Upper lobe of right lung (tissue), 1 donor: ENCODE results near the gene TFF1. TPM values are rescaled to one million over a fixed set of nuclear protein-coding genes. Genes with fewer than 3 reads are reported as not detected.
A peak's percentile ranks its signal among the peaks of the same experiment; 100 is the strongest.

Experiments used
- ATAC-seq: fragments of 200-7000 bp; cut with Tn5 transposase; one replicate; pipeline ENCODE4 v1.9.1; 2020; ENCODE audit warnings: mild to moderate bottlenecking, moderate library complexity
- DNase-seq: peaks from one replicate; pipeline ENCODE4 v3.0.0-alpha.2; 2020
- H3K27ac ChIP-seq: fragments of 200-600 bp; one replicate; pipeline ENCODE4 v1.8.0; 2022
- H3K27me3 ChIP-seq: fragments of 200-600 bp; one replicate; pipeline ENCODE4 v1.8.0; 2022; ENCODE audit warnings: mild to moderate bottlenecking
- H3K36me3 ChIP-seq: fragments of 200-600 bp; one replicate; pipeline ENCODE4 v1.8.0; 2022
- H3K4me1 ChIP-seq: fragments of 200-600 bp; one replicate; pipeline ENCODE4 v1.8.0; 2022
- H3K4me3 ChIP-seq: fragments of 200-600 bp; one replicate; pipeline ENCODE4 v1.8.0; 2022; ENCODE audit warnings: mild to moderate bottlenecking
- H3K9me3 ChIP-seq: fragments of 200-600 bp; one replicate; pipeline ENCODE4 v1.8.0; 2022
- CTCF ChIP-seq: fragments of 200-600 bp; IDR thresholded peaks from one replicate; pipeline ENCODE4 v1.8.0; 2022; ENCODE audit warnings: antibody characterized with exemption
- intact Hi-C: fragments of 100-400 bp; cut with DNase I; formaldehyde crosslinking; loops from one replicate; pipeline ENCODE4 v1.11.0; 2022
- total RNA-seq: library from RNA; stranded (reverse); fragmentation: NEBNext Ultra II Directional; extraction: Animal tissue kit (Norgen Biotek cat#: 25700); gene quantifications from one replicate; pipeline ENCODE4 v1.2.1, GENCODE V29; 2021
- donor health status: DM: no; HTN: yes; CAD: no; lungs with severe emphysema.

The TFF1 gene
- total RNA-seq, 1 donor from 2014 or later, result not detected

- intact Hi-C loops, result no loop called here
- no peaks in the 10 kb centered on the region for H3K4me1 ChIP-seq
- TF ChIP-seq CTCF, result no peak
- H3K36me3 ChIP-seq, result no peaks in the 10 kb centered on the region
- peaks cover 9% of the 10 kb centered on the region for H3K27me3 ChIP-seq
- H3K27ac ChIP-seq, result no peak overlapping the region
- DNase-seq (no peak), ATAC-seq (no peak)
- no peak overlapping the region for H3K4me3 ChIP-seq
- no peaks in the 10 kb centered on the region for H3K9me3 ChIP-seq
Observed at GRCh38 chr21:42361286-42361685, 5.0 kb downstream of the TFF1 start.

GRCh38 chr21:42360317-42360716 lies 6.0 kb downstream of the TFF1 start:
- ATAC-seq, result no peak
- H3K4me1 ChIP-seq, result no peaks in the 10 kb centered on the region
- peak; percentile 8 for TF ChIP-seq CTCF
- H3K27ac ChIP-seq, result no peak overlapping the region
- no peak for DNase-seq
- H3K9me3 ChIP-seq, result no peaks in the 10 kb centered on the region
- intact Hi-C loops, result no loop called here
- no peak overlapping the region for H3K4me3 ChIP-seq
- H3K27me3 ChIP-seq, result peaks cover 9% of the 10 kb centered on the region
- no peaks in the 10 kb centered on the region for H3K36me3 ChIP-seq

GRCh38 chr21:42358937-42359336 lies 7.4 kb downstream of the TFF1 start:
- intact Hi-C loops, result no loop called here
- ATAC-seq (no peak), DNase-seq (no peak)
- H3K27me3 ChIP-seq, result peaks cover 9% of the 10 kb centered on the region
- no peak overlapping the region for H3K4me3 ChIP-seq
- no peaks in the 10 kb centered on the region for H3K4me1 ChIP-seq
- TF ChIP-seq CTCF, result no peak
- H3K9me3 ChIP-seq, result no peaks in the 10 kb centered on the region
- no peaks in the 10 kb centered on the region for H3K36me3 ChIP-seq
- no peak overlapping the region for H3K27ac ChIP-seq

- Histone ChIP-seq H3K36me3 (no peaks in the 10 kb centered on the region), H3K4me3 (no peak overlapping the region), H3K9me3 (no peaks in the 10 kb centered on the region), H3K27me3 (peaks cover 4% of the 10 kb centered on the region), H3K27ac (no peak overlapping the region), H3K4me1 (no peaks in the 10 kb centered on the region)
- DNase-seq (no peak), ATAC-seq (no peak)
- intact Hi-C loops, result no loop called here
- no peak for TF ChIP-seq CTCF
Observed at GRCh38 chr21:42358261-42358660, 8.1 kb downstream of the TFF1 start.

GRCh38 chr21:42357307-42357706 lies 9.0 kb downstream of the TFF1 start:
- no peaks in the 10 kb centered on the region for H3K36me3 ChIP-seq
- no peaks in the 10 kb centered on the region for H3K27me3 ChIP-seq
- no peak for TF ChIP-seq CTCF
- H3K4me1 ChIP-seq, result no peaks in the 10 kb centered on the region
- ATAC-seq (no peak), DNase-seq (no peak)
- H3K9me3 ChIP-seq, result no peaks in the 10 kb centered on the region
- intact Hi-C loops, result no loop called here
- no peak overlapping the region for H3K27ac ChIP-seq
- H3K4me3 ChIP-seq, result no peak overlapping the region

- TF ChIP-seq CTCF, result no peak
- Histone ChIP-seq H3K27me3 (no peaks in the 10 kb centered on the region), H3K9me3 (no peaks in the 10 kb centered on the region), H3K4me3 (no peak overlapping the region), H3K27ac (no peak overlapping the region), H3K36me3 (no peaks in the 10 kb centered on the region), H3K4me1 (no peaks in the 10 kb centered on the region)
- DNase-seq (no peak), ATAC-seq (no peak)
- intact Hi-C loops, result no loop called here
Observed at GRCh38 chr21:42356650-42357049, 9.7 kb downstream of the TFF1 start.
